B cell (primary cell): ENCODE measurements around the gene TRIM46.
"Not testable (repeated sequence)": the region's sequence is repeated elsewhere in the genome, so short reads cannot be mapped to it uniquely, and the experiment has no call there.

ENCODE experiments used
- EZH2 ChIP-seq: IDR thresholded peaks from 2 replicates; pipeline ENCODE4 v1.6.1; 2012; ENCODE audit warnings: borderline replicate concordance, low read depth, mild to moderate bottlenecking, moderate library complexity, low read length; ENCODE audit not compliant: insufficient read depth, poor library complexity, severe bottlenecking
- TF ChIP-seq, protein P1 (sequence below): fragments of 200-600 bp; IDR thresholded peaks from one replicate; pipeline ENCODE4 v1.8.0; 2022; ENCODE audit warnings: antibody characterized with exemption, mild to moderate bottlenecking

DNA sequence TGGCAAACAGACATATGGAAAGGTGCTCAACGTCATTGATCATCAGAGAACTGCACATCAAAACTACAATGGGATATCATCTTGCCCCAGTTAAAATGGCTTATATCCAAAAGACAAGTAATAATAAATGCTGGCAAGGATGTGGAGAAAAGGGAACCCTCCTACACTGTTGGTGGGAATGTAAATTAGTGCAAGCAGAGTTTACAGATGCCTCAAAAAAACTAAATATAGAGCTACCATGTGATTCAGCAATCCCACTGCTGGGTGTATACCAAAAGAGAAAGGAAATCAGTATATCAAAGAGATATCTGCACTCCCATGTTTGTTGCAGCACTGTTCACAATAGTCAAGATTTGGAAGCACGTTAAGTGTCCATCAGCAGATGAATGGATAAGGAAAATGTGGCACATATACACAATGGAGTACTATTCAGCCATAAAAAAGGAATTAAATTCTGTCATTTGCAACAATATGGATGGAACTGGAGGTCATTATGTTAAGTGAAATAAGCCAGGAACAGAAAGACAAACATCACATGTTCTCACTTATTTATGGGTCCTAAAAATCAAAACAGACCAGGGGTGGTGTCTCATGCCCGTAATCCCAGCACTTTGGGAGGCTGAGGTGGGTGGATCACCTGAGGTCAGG is 17.5 kb upstream of the TRIM46 start:
- TF ChIP-seq, protein P1, sequence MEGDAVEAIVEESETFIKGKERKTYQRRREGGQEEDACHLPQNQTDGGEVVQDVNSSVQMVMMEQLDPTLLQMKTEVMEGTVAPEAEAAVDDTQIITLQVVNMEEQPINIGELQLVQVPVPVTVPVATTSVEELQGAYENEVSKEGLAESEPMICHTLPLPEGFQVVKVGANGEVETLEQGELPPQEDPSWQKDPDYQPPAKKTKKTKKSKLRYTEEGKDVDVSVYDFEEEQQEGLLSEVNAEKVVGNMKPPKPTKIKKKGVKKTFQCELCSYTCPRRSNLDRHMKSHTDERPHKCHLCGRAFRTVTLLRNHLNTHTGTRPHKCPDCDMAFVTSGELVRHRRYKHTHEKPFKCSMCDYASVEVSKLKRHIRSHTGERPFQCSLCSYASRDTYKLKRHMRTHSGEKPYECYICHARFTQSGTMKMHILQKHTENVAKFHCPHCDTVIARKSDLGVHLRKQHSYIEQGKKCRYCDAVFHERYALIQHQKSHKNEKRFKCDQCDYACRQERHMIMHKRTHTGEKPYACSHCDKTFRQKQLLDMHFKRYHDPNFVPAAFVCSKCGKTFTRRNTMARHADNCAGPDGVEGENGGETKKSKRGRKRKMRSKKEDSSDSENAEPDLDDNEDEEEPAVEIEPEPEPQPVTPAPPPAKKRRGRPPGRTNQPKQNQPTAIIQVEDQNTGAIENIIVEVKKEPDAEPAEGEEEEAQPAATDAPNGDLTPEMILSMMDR: not testable (repeated sequence)
- not testable (repeated sequence) for TF ChIP-seq EZH2
